ENCODE measurements around the gene CASQ1. TPM values are rescaled to one million over a fixed set of nuclear protein-coding genes. Genes with fewer than 3 reads are reported as not detected.

CASQ1 gene
- total and polyA plus RNA-seq, 3 experiments from 2014 or later: not detected

DNA sequence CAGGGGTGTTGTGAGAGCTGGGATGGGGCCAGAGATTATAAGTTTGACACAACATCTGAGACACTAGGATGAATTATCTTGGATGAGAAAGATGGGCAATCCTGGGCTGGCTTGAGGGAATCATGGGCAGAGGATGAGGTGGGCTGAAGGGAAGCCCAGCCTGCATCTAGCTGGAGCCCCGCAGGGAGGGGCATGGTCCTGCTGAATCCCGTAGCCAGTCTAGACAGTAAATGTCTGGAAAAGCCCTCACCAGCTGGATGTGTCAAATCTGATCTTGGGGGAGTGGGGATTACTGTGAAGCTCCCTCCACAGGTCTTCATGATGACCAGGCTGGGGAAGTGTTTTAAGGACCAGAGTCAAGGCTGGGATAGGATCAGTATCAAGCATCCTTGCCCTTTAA is 3.6 kb upstream of the CASQ1 start:
- no peaks in the 10 kb centered on the region for H3K9me3 Mint-ChIP-seq
- H3K27me3 Mint-ChIP-seq: peaks cover 9 to 24% of the 10 kb centered on the region in 2 donors
- POLR2A ChIA-PET: no interaction called here
- H3K4me1 Mint-ChIP-seq: no peaks in the 10 kb centered on the region
- Histone ChIP-seq H3K4me3 (ENCODE audit: low read length) (no peak overlapping the region), H3K27me3 (ENCODE audit: insufficient read depth, low read length, poor library complexity, severe bottlenecking) (no peaks in the 10 kb centered on the region), H3K27ac (ENCODE audit: low read depth, low read length) (no peak overlapping the region), H3K9me3 (ENCODE audit: low read length) (no peaks in the 10 kb centered on the region), H3K4me1 (ENCODE audit: insufficient read depth, low read length) (no peaks in the 10 kb centered on the region), H3K36me3 (ENCODE audit: insufficient read depth, low read length) (no peaks in the 10 kb centered on the region)
- no peak overlapping the region for H3K27ac Mint-ChIP-seq
- no peak for DNase-seq
- H3K36me3 Mint-ChIP-seq: no peaks in the 10 kb centered on the region
- no peak overlapping the region for H3K4me3 Mint-ChIP-seq
- CTCF ChIA-PET: interaction anchor here (0.6 to 1.1 kb wide), 3 partner anchors 9 to 192 kb away, joined by 3 to 5 read pairs (median 3); no protein-coding TSS in a partner anchor

DNA sequence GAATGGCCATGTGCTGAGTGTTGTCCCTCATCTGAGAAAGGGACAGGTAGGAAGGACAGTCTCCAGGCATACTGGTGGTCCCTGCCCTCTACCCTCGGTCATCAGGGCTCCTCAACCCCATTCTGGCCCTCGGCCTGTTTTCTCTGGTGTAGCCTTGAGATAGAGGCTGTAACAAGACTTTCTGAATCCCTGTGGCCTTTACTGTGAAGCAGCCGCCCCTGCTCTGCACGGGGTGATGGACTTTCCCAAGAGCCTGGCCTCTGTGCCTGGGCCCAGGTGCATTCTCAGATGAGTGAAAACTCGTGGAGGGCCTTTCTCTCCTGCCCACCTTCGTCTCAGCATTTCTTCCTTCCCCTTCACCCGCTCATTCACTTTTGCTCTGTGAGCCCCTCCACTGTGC is 3.0 kb upstream of the CASQ1 start:
- no peak overlapping the region for H3K4me3 Mint-ChIP-seq
- H3K27ac ChIP-seq (ENCODE audit: low read depth, low read length): no peak overlapping the region
- H3K9me3 ChIP-seq (ENCODE audit: low read length): no peaks in the 10 kb centered on the region
- ChIA-PET CTCF (interaction anchor here (1.0 to 1.1 kb wide), 2 partner anchors 104 to 105 kb away, joined by 5 to 7 read pairs; no protein-coding TSS in a partner anchor), POLR2A (no interaction called here)
- no peaks in the 10 kb centered on the region for H3K4me1 ChIP-seq (ENCODE audit: insufficient read depth, low read length)
- H3K9me3 Mint-ChIP-seq: no peaks in the 10 kb centered on the region
- H3K36me3 Mint-ChIP-seq: no peaks in the 10 kb centered on the region
- H3K4me1 Mint-ChIP-seq: no peaks in the 10 kb centered on the region
- H3K4me3 ChIP-seq (ENCODE audit: low read length): no peak overlapping the region
- no peak for DNase-seq
- peaks cover 6 to 17% of the 10 kb centered on the region in 2 donors for H3K27me3 Mint-ChIP-seq
- H3K27me3 ChIP-seq (ENCODE audit: insufficient read depth, low read length, poor library complexity, severe bottlenecking): no peaks in the 10 kb centered on the region
- no peaks in the 10 kb centered on the region for H3K36me3 ChIP-seq (ENCODE audit: insufficient read depth, low read length)
- H3K27ac Mint-ChIP-seq: no peak overlapping the region

DNA sequence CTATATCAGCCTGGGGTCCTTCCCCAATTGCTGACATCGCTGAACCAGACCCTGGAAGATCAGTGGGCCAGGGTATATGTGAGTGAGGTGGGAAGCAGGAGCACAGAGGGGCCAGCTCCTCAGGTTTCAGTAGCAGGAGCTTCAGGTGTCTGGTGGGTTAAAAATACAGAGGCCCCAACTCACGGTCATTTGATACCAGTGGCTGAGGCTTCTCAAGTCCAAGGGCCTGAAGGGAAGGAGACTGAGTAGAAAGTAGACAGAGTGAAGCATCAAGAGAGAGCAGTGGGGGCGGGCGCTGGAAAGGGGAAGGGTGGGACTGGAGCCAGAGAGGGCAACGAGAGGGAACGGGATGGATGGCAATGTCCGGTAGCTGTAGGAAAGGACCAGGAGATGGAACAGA is 2.0 kb upstream of the CASQ1 start:
- DNase-seq: no peak
- H3K27me3 Mint-ChIP-seq: peaks cover 6 to 16% of the 10 kb centered on the region in 2 donors
- H3K36me3 ChIP-seq (ENCODE audit: insufficient read depth, low read length): no peaks in the 10 kb centered on the region
- H3K4me3 ChIP-seq (ENCODE audit: low read length): no peak overlapping the region
- no peak overlapping the region for H3K27ac Mint-ChIP-seq
- no peaks in the 10 kb centered on the region for H3K9me3 ChIP-seq (ENCODE audit: low read length)
- CTCF ChIA-PET: interaction anchor here (1.0 kb wide), 2 partner anchors 103 to 189 kb away, joined by 3 to 7 read pairs; no protein-coding TSS in a partner anchor
- H3K27me3 ChIP-seq (ENCODE audit: insufficient read depth, low read length, poor library complexity, severe bottlenecking): no peaks in the 10 kb centered on the region
- no peaks in the 10 kb centered on the region for H3K36me3 Mint-ChIP-seq
- POLR2A ChIA-PET: no interaction called here
- H3K4me1 ChIP-seq (ENCODE audit: insufficient read depth, low read length): peaks cover 3% of the 10 kb centered on the region
- no peak overlapping the region for H3K27ac ChIP-seq (ENCODE audit: low read depth, low read length)
- no peaks in the 10 kb centered on the region for H3K4me1 Mint-ChIP-seq
- H3K4me3 Mint-ChIP-seq: no peak overlapping the region
- no peaks in the 10 kb centered on the region for H3K9me3 Mint-ChIP-seq

DNA sequence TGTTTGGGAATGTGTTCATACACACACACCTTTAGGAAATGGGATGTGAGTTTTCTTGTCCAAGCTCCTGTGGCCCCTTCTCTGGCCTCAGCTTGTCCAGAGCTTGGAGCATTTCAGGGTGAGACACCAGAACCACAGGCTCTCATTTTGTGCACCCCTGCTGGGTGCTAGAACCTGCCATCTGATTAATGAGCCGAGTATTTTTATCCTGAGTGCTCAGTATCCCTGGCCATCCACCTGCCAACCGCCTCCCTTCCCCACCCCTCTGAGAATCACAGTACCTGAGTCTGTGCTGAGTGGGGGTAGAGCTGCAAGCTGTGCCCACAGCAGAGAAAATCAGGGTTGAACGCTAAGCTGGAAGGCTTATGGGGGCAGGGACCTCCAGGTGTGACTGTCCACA is 1.4 kb downstream of the CASQ1 start:
- Histone ChIP-seq H3K9me3 (ENCODE audit: low read length) (no peaks in the 10 kb centered on the region), H3K36me3 (ENCODE audit: insufficient read depth, low read length) (no peaks in the 10 kb centered on the region), H3K4me1 (ENCODE audit: insufficient read depth, low read length) (peaks cover 3% of the 10 kb centered on the region), H3K4me3 (ENCODE audit: low read length) (no peak overlapping the region), H3K27ac (ENCODE audit: low read depth, low read length) (no peak overlapping the region), H3K27me3 (ENCODE audit: insufficient read depth, low read length, poor library complexity, severe bottlenecking) (no peaks in the 10 kb centered on the region)
- Mint-ChIP-seq H3K4me1 (no peaks in the 10 kb centered on the region), H3K27me3 (peaks cover 4 to 7% of the 10 kb centered on the region in 2 donors), H3K27ac (no peak overlapping the region), H3K4me3 (no peak overlapping the region), H3K36me3 (no peaks in the 10 kb centered on the region), H3K9me3 (no peaks in the 10 kb centered on the region)
- ChIA-PET CTCF (interaction anchor here (1.0 to 5.1 kb wide), 4 partner anchors 28 to 103 kb away, joined by 3 to 80 read pairs (median 8); no protein-coding TSS in a partner anchor), POLR2A (no interaction called here)
- DNase-seq: no peak

DNA sequence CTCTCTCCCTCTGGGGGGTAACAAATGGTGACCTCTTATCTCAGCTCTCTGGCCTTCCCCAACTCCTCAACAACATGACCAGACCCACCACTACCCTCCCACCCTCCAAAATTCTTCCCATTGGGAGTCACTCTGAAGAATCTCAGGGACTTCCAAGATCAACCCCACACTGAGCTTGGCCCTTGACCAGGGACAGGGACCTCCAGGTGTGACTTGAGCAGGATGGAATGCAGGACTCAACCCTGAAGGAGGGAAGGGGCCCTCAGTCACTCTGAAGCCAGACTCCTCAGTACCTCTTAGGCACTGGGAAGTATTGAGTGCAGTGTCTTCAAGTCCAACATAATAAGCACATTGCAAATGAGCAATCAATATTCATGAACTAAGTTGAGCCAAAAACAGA is 1.9 kb downstream of the CASQ1 start:
- Mint-ChIP-seq H3K27ac (no peak overlapping the region), H3K4me3 (no peak overlapping the region), H3K36me3 (no peaks in the 10 kb centered on the region), H3K27me3 (peaks cover 4 to 9% of the 10 kb centered on the region in 2 donors), H3K4me1 (no peaks in the 10 kb centered on the region), H3K9me3 (no peaks in the 10 kb centered on the region)
- H3K4me1 ChIP-seq (ENCODE audit: insufficient read depth, low read length): peaks cover 3% of the 10 kb centered on the region
- no peaks in the 10 kb centered on the region for H3K27me3 ChIP-seq (ENCODE audit: insufficient read depth, low read length, poor library complexity, severe bottlenecking)
- H3K36me3 ChIP-seq (ENCODE audit: insufficient read depth, low read length): no peaks in the 10 kb centered on the region
- DNase-seq: no peak
- H3K9me3 ChIP-seq (ENCODE audit: low read length): no peaks in the 10 kb centered on the region
- ChIA-PET POLR2A (interaction anchor here (0.6 kb wide), 1 partner anchor 174 kb away, joined by 3 read pairs; the partner anchor contains the start of gene NHLH1), CTCF (interaction anchor here (1.0 to 5.1 kb wide), 4 partner anchors 60 to 185 kb away, joined by 3 to 80 read pairs (median 8); no protein-coding TSS in a partner anchor)
- H3K4me3 ChIP-seq (ENCODE audit: low read length): no peak overlapping the region
- no peak overlapping the region for H3K27ac ChIP-seq (ENCODE audit: low read depth, low read length)

DNA sequence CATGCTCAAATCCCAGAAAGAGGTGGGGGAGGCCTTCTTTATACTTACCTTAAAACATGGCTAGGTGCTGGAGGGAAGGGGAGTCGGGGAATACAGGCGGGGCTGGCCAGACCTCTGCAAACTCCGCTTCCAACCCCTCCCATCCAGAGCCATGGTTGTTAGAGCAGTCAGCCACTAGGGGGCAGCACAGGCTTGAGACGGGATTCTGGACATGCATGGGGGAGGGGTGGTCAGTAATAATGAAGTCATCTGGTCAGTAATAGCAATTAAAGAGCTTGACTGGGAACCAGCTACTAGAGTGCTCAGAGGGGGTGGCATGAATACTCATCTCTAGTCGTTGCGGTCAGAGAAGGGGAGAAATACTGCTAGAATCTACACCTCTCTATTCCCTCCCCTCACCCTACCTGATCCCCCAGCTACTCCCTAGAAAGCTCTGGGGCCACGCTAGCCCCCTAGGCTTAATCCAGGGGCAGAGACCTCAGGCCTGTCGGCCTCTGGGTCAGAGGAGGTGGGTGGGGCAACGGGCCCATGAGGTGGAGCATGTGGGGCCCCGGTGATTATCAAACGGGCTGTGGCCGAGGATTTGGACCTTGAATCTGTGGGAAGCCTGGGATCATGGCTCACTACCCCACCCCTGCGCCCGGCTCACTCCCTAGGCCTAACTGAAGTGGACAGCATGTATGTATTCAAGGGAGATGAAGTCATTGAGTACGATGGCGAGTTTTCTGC is 2.9 kb downstream of the CASQ1 start:
- ChIA-PET CTCF (interaction anchor here (0.6 to 5.1 kb wide), 23 partner anchors 9 to 215 kb away, joined by 3 to 80 read pairs (median 4); partner anchors contain the start of genes PEA15 and PEX19), POLR2A (no interaction called here)
- peaks cover 2 to 9% of the 10 kb centered on the region in 2 donors for H3K27me3 Mint-ChIP-seq
- H3K27me3 ChIP-seq (ENCODE audit: insufficient read depth, low read length, poor library complexity, severe bottlenecking): no peaks in the 10 kb centered on the region
- no peak overlapping the region for H3K27ac Mint-ChIP-seq
- no peaks in the 10 kb centered on the region for H3K36me3 ChIP-seq (ENCODE audit: insufficient read depth, low read length)
- H3K4me3 ChIP-seq (ENCODE audit: low read length): no peak overlapping the region
- no peaks in the 10 kb centered on the region for H3K9me3 Mint-ChIP-seq
- DNase-seq: peak; percentile 58 to 85 (median 76)
- H3K4me3 Mint-ChIP-seq: no peak overlapping the region
- H3K4me1 Mint-ChIP-seq: no peaks in the 10 kb centered on the region
- peaks cover 3% of the 10 kb centered on the region for H3K4me1 ChIP-seq (ENCODE audit: insufficient read depth, low read length)
- no peaks in the 10 kb centered on the region for H3K36me3 Mint-ChIP-seq
- no peaks in the 10 kb centered on the region for H3K9me3 ChIP-seq (ENCODE audit: low read length)
- no peak overlapping the region for H3K27ac ChIP-seq (ENCODE audit: low read depth, low read length)

GRCh38 chr1:160193832-160194736 is 3.7 kb downstream of the CASQ1 start:
- Mint-ChIP-seq H3K4me1 (no peaks in the 10 kb centered on the region), H3K27ac (no peak overlapping the region), H3K9me3 (no peaks in the 10 kb centered on the region), H3K27me3 (peaks cover 2 to 7% of the 10 kb centered on the region in 2 donors), H3K4me3 (no peak overlapping the region), H3K36me3 (no peaks in the 10 kb centered on the region)
- DNase-seq: no peak
- no peaks in the 10 kb centered on the region for H3K9me3 ChIP-seq (ENCODE audit: low read length)
- CTCF ChIA-PET: interaction anchor here (0.6 to 5.1 kb wide), 24 partner anchors 8 to 214 kb away, joined by 3 to 80 read pairs (median 4); partner anchors contain the start of genes PEA15 and PEX19
- peaks cover 3% of the 10 kb centered on the region for H3K4me1 ChIP-seq (ENCODE audit: insufficient read depth, low read length)
- H3K27me3 ChIP-seq (ENCODE audit: insufficient read depth, low read length, poor library complexity, severe bottlenecking): no peaks in the 10 kb centered on the region
- no peak overlapping the region for H3K4me3 ChIP-seq (ENCODE audit: low read length)
- no peaks in the 10 kb centered on the region for H3K36me3 ChIP-seq (ENCODE audit: insufficient read depth, low read length)
- POLR2A ChIA-PET: no interaction called here
- no peak overlapping the region for H3K27ac ChIP-seq (ENCODE audit: low read depth, low read length)

DNA sequence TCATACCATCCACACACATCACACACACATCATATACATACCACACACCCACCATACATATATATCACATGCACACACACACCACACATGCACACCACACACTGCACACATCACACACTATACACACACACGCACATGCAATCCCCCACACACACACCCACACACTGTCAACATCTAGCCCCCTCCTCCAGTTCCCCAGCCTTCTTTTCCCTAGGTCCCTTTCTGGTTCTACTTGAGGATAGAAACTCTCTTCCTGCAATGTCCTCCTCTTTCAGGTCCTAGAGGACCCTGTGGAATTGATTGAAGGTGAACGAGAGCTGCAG is 4.3 kb downstream of the CASQ1 start:
- H3K4me3 ChIP-seq (ENCODE audit: low read length): no peak overlapping the region
- no peak overlapping the region for H3K27ac ChIP-seq (ENCODE audit: low read depth, low read length)
- ChIA-PET CTCF (interaction anchor here (1.2 to 2.6 kb wide), 3 partner anchors 8 to 97 kb away, joined by 3 to 16 read pairs (median 6); no protein-coding TSS in a partner anchor), POLR2A (no interaction called here)
- H3K9me3 ChIP-seq (ENCODE audit: low read length): no peaks in the 10 kb centered on the region
- Mint-ChIP-seq H3K4me3 (no peak overlapping the region), H3K9me3 (no peaks in the 10 kb centered on the region), H3K27ac (no peak overlapping the region), H3K27me3 (peaks cover 2 to 6% of the 10 kb centered on the region in 2 donors), H3K36me3 (no peaks in the 10 kb centered on the region), H3K4me1 (no peaks in the 10 kb centered on the region)
- H3K4me1 ChIP-seq (ENCODE audit: insufficient read depth, low read length): peaks cover 3% of the 10 kb centered on the region
- no peaks in the 10 kb centered on the region for H3K27me3 ChIP-seq (ENCODE audit: insufficient read depth, low read length, poor library complexity, severe bottlenecking)
- DNase-seq: no peak
- H3K36me3 ChIP-seq (ENCODE audit: insufficient read depth, low read length): no peaks in the 10 kb centered on the region
